ENCODE results near the gene SAP25.

DNA sequence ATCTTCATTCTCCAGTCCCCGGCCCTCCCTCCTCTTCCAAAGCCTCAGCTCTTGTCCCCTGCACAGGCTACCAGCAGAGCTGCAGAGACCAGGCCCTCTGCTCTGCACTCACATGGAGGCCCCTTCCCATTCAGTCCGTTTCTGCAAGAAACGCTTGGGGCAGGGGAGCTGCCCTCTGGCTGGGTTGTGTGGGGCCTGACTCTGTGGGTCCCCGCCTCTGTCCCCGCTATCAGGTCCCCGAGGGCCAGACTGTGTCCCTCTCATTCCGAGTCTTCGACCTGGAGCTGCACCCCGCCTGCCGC is 30.0 kb upstream of the SAP25 start:
- TF ChIP-seq REST (IDR thresholded peaks at IDR 0.05; ENCODE audit: borderline replicate concordance) (no peak), MXI1 (conservative IDR thresholded peaks at IDR 0.05; ENCODE audit: poor library complexity, severe bottlenecking) (no peak), SMC3 (conservative IDR thresholded peaks at IDR 0.05; ENCODE audit: poor library complexity) (no peak), POLR2AphosphoS5 (IDR thresholded peaks at IDR 0.05) (no peak), RAD21 (conservative IDR thresholded peaks at IDR 0.05) (no peak)
- TF ChIP-seq, protein P1, sequence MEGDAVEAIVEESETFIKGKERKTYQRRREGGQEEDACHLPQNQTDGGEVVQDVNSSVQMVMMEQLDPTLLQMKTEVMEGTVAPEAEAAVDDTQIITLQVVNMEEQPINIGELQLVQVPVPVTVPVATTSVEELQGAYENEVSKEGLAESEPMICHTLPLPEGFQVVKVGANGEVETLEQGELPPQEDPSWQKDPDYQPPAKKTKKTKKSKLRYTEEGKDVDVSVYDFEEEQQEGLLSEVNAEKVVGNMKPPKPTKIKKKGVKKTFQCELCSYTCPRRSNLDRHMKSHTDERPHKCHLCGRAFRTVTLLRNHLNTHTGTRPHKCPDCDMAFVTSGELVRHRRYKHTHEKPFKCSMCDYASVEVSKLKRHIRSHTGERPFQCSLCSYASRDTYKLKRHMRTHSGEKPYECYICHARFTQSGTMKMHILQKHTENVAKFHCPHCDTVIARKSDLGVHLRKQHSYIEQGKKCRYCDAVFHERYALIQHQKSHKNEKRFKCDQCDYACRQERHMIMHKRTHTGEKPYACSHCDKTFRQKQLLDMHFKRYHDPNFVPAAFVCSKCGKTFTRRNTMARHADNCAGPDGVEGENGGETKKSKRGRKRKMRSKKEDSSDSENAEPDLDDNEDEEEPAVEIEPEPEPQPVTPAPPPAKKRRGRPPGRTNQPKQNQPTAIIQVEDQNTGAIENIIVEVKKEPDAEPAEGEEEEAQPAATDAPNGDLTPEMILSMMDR (IDR thresholded peaks at IDR 0.05; ENCODE audit: poor library complexity, severe bottlenecking): no peak
